ENCODE data around the gene ZSCAN30. TPM values are rescaled to one million over a fixed set of nuclear protein-coding genes. Genes with fewer than 3 reads are reported as not detected.

The ZSCAN30 gene
- total and polyA plus RNA-seq, 2 of the 13 experiments (the other 11 are each of a cell fraction or from before 2014, with no cell fraction given), result 7.4 to 7.7 TPM

DNA sequence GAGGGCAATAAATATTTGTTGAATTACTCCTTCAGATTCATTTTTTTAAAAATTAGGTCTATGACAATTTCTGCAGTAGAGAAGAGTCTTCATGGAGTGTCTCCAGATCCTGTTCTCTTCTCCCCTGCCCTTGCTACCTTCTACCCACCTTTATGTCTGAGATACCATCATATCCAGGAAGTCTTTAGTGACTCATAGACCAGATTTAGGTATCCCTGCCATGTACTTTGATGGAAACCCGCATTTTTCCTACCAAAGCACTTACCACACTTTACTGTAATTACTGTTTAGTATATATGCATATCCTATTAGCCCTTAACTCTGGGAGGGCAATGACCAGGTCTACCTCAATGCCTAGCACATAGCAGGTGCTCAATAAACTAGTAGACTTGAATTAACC is 37.6 kb downstream of the ZSCAN30 start (continued):
- TF ChIP-seq, protein P1, sequence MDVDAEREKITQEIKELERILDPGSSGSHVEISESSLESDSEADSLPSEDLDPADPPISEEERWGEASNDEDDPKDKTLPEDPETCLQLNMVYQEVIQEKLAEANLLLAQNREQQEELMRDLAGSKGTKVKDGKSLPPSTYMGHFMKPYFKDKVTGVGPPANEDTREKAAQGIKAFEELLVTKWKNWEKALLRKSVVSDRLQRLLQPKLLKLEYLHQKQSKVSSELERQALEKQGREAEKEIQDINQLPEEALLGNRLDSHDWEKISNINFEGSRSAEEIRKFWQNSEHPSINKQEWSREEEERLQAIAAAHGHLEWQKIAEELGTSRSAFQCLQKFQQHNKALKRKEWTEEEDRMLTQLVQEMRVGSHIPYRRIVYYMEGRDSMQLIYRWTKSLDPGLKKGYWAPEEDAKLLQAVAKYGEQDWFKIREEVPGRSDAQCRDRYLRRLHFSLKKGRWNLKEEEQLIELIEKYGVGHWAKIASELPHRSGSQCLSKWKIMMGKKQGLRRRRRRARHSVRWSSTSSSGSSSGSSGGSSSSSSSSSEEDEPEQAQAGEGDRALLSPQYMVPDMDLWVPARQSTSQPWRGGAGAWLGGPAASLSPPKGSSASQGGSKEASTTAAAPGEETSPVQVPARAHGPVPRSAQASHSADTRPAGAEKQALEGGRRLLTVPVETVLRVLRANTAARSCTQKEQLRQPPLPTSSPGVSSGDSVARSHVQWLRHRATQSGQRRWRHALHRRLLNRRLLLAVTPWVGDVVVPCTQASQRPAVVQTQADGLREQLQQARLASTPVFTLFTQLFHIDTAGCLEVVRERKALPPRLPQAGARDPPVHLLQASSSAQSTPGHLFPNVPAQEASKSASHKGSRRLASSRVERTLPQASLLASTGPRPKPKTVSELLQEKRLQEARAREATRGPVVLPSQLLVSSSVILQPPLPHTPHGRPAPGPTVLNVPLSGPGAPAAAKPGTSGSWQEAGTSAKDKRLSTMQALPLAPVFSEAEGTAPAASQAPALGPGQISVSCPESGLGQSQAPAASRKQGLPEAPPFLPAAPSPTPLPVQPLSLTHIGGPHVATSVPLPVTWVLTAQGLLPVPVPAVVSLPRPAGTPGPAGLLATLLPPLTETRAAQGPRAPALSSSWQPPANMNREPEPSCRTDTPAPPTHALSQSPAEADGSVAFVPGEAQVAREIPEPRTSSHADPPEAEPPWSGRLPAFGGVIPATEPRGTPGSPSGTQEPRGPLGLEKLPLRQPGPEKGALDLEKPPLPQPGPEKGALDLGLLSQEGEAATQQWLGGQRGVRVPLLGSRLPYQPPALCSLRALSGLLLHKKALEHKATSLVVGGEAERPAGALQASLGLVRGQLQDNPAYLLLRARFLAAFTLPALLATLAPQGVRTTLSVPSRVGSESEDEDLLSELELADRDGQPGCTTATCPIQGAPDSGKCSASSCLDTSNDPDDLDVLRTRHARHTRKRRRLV (CRISPR knock-in tag; IDR thresholded peaks at IDR 0.05), result no peak
- no peak for TF ChIP-seq KDM5A (IDR thresholded peaks at IDR 0.05; ENCODE audit: borderline replicate concordance, low read length)
- no peak for TF ChIP-seq ZSCAN30 (CRISPR knock-in tag; IDR thresholded peaks at IDR 0.05)
- TF ChIP-seq ZNF546 (CRISPR knock-in tag; conservative IDR thresholded peaks at IDR 0.05), result no peak

DNA sequence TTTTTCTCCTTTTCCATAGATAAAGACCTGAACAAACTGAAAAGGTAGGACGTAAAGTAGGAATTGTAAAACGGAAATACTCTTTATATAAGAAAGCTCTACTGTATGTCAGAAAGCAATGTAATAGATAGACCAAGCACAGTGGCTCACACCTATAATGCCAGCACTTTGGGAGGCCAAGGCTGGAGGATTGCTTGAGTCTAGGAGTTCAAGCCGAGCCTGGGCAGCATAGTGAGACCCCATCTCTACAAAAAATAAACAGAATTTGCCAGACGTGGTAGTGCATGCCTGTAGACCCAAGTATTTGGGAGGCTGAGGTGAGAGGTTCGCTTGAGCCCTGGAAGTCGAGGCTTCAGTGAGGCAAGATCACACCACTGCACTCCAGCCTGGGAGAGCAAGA is 41.6 kb downstream of the ZSCAN30 start:
- POLR2A ChIA-PET, result no interaction called here
- Histone ChIP-seq H3K4me2 (ENCODE audit: low read depth, low read length) (no peak overlapping the region), H3K9ac (ENCODE audit: insufficient read depth, low read depth, low read length) (no peak overlapping the region), H3K9me3 (ENCODE audit: low read length) (peaks cover 10% of the 10 kb centered on the region), H3K4me1 (ENCODE audit: insufficient read depth, low read length) (peaks cover 7% of the 10 kb centered on the region; the same call in 1 of the 2 replicates), H2AFZ (ENCODE audit: low read length) (no peak overlapping the region), H3K36me3 (replicated peaks in 1 of 2; ENCODE audit: control insufficient read depth in 1 of 2, insufficient read depth in 2 of 2, low read length in 2 of 2) (peaks cover 0 to 25% of the 10 kb centered on the region in 2 experiments; a peak in 3 of 5 replicates), H4K20me1 (ENCODE audit: insufficient read depth, low read length) (no peaks in the 10 kb centered on the region), H3K27me3 (ENCODE audit: control insufficient read depth in 1 of 2, insufficient read depth in 2 of 2, low read length in 2 of 2) (no peaks in the 10 kb centered on the region), H3K79me2 (ENCODE audit: insufficient read depth, low read length) (no peaks in the 10 kb centered on the region), H3K4me3 (replicated peaks in 1 of 3; ENCODE audit: insufficient read depth in 1 of 3, low read depth in 2 of 3, low read length in 3 of 3) (no peak overlapping the region), H3K27ac (ENCODE audit: extremely low read length, insufficient read depth, low read length) (no peak overlapping the region)
- ATAC-seq (no peak), DNase-seq (ENCODE audit: low spot score) (no peak), FAIRE-seq (no peak)
- intact Hi-C loops (cut with micrococcal nuclease; ENCODE audit: unreplicated experiment) (no loop called here), in situ Hi-C loops (cut with HindIII; ENCODE audit: extremely low pct_ligation_motif_present, low pct_unique_long_range_greater_than_20kb) (no loop called here)
- WGBS (ENCODE audit: low lambda C conversion rate), result 98% methylated on average over 6 of the region's 6 CpGs
- no TSS peak for BruUV-seq (replicated peaks)
- TF ChIP-seq, protein P2, sequence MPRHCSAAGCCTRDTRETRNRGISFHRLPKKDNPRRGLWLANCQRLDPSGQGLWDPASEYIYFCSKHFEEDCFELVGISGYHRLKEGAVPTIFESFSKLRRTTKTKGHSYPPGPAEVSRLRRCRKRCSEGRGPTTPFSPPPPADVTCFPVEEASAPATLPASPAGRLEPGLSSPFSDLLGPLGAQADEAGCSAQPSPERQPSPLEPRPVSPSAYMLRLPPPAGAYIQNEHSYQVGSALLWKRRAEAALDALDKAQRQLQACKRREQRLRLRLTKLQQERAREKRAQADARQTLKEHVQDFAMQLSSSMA (CRISPR knock-in tag; IDR thresholded peaks at IDR 0.05), result no peak
- TF ChIP-seq, protein P3, sequence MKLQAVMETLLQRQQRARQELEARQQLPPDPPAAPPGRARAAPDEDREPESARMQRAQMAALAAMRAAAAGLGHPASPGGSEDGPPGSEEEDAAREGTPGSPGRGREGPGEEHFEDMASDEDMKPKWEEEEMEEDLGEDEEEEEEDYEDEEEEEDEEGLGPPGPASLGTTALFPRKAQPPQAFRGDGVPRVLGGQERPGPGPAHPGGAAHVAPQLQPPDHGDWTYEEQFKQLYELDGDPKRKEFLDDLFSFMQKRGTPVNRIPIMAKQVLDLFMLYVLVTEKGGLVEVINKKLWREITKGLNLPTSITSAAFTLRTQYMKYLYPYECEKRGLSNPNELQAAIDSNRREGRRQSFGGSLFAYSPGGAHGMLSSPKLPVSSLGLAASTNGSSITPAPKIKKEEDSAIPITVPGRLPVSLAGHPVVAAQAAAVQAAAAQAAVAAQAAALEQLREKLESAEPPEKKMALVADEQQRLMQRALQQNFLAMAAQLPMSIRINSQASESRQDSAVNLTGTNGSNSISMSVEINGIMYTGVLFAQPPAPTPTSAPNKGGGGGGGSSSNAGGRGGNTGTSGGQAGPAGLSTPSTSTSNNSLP (IDR thresholded peaks at IDR 0.05; ENCODE audit: low read depth, low read length), result no peak
- TF ChIP-seq HOXD1 (CRISPR knock-in tag; IDR thresholded peaks at IDR 0.05) (no peak), PLRG1 (conservative IDR thresholded peaks at IDR 0.05) (no peak), ZNF121 (CRISPR knock-in tag; IDR thresholded peaks at IDR 0.05) (peak; percentile 60; the same call in 1 of the 2 replicates)
- CTCF ChIA-PET (ENCODE audit: low intra/inter-chr PET ratio, low total read pairs), result no interaction called here

Data from HepG2 (cell line).